HK-2 (cell line): ENCODE measurements around the gene VWF.

ENCODE experiments used
- DNase-seq: peaks from one replicate; pipeline ENCODE4 v3.0.0-alpha.2; 2018; ENCODE audit not compliant: unreplicated experiment

VWF gene

DNA sequence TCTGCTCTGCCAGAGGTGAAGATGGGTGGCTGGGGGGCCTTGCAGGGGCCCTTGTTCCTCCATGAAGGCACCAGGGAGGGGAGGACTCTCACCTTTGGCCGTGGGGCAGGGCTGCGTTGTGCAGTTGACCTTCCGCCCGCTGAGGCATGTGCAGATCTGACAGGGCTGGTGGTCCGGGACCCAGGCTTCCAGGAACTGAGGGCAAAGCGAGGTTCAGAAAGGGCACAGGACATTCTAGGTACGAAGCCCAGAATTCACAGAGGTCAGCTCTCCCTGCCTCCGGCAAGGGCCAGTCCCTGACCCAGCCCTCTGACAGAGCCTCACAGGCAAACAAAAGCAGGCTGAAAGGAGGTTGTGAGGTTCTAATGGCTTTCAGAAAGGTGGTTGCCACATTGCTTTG lies 139.0 kb downstream of the VWF start:
- no peak for DNase-seq

DNA sequence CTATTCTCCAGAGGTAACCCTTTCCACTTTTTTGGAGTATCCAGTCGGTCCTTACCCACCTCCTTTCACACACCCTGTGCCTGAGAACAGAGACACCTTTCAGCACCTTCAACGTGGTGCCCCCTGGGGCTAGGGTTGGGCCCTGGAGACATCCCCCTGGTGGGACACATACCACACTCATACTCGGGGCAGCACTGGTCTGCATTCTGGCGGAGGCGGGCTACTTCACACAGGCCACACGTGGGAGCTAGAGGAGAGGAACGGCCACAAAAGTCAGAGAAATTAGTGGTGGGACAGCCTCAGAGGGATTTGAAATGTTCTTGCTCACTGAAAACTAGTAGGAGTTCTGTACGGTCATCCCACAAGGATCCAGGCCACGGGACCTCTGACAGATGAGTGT lies 139.6 kb downstream of the VWF start:
- no peak for DNase-seq

DNA sequence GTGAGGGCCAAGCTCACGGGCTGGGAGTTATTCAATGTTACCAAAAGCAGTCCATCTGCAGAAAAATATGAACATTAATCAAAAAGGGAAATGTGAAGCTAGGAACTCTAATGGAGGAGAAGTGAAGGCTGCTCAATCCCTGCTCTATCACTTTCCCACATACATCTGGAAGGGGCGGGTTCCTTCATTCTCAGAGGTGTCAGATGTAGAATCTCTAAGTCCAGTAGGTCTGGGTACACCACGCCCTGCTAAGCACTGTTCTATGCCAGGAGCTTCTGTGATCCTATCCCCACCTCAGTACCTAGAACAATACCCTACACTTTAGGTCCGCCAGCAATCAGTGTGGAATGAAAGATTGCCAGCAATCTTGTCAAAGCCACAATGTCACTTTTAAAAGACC lies 142.4 kb downstream of the VWF start:
- DNase-seq: no peak

DNA sequence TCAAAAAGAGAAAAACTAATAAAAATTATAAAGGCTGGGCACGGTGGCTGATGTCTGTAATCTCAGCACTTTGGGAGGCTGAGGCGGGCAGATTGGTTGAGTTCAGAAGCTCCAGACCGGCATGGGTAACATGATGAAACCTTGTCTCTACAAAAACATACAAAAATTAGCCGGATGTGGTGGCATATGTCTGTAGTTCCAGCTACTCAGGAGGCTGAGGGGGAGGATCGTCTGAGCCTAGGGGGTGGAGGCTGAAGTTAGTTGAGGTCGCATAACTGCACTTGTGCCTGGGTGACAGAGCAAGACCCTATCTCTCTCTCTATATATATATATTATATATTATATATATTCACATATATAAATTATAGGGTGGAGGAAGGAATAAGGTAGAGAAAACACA lies 146.9 kb downstream of the VWF start:
- DNase-seq: no peak

DNA sequence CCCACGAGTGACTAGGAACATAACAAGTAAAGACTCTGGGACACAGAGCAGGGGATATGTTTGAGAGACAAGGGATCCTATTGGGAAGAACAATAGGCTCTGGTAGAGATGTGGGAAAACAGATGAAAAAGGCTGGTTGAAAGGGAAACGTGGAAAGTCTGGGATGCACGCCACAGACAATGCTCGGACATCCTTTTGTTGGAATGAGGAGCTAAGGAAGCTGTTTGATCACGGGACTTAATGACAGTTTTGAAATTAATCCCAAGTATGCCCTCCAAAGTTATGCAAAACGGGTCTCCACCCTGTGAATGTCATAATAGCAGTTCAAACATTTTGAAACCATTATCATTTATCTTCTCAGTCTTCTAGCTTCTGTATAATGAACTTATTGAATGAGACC lies 147.8 kb downstream of the VWF start:
- DNase-seq: no peak

- DNase-seq: no peak
Measured at GRCh38 chr12:5976196-5976595, 148.3 kb downstream of the VWF start.

- no peak for DNase-seq
Measured at GRCh38 chr12:5973461-5974115, 150.9 kb downstream of the VWF start.

DNA sequence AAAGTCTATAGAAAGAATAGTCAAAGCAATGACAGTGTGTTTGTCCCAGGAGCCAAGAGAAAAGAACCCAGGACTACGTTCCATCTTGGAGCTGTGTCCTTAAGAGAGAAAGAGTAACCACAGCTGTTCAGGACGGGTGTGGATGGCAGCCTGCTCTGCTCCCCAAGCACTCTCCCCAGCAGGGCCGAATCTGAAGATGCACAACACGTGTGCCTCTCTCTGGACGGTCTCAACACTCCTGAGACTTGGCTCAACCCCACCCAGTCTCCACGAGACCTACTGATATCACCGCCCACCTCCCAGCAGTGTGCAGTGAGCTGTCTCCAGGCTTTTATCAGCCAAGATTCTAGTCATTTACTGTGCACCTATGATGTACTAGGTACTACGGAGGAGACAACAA lies 152.1 kb downstream of the VWF start:
- DNase-seq: no peak

GRCh38 chr12:5971194-5971850 lies 153.1 kb downstream of the VWF start:
- no peak for DNase-seq

- DNase-seq: no peak
Measured at GRCh38 chr12:5969974-5970690, 154.3 kb downstream of the VWF start.

DNA sequence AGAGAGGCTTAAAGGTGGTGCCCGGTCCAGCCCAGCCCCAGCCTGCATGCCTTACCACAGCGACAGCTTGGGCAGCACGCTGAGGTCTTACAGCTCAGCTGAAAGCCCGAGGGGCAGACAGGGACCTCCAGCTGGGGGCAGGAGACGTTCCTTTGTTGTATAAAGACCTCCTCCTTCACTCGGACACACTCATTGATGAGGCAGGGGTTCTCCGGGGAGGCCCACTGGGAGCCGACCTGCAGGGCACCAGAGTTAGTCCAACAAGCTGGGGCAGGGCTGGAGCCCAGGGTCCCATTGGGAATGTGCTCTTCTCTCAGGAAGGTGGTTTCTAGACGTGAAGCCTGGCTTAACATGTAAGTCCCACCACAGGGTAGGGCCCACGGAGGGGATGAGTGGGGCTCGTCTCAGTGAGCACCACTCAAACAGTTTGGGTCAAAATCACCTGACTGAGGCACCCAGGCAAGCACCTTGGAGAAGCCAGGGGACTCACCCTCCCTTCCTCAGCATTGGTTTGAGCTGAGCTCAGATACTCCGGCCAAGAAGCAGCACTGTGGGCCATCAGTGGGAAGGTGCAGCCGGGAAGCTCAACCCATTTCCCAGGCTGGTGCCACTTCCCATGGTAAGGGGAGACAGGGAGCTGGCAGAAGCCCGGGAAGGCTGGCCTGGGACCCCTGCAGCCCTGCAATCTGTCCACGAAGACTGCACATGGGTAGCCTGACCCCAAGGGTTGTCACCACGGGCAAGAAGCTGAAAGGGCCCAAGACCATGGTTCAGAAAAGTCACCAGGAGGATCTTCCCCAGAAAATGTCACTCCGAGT lies 155.1 kb downstream of the VWF start:
- DNase-seq: no peak

GRCh38 chr12:5967645-5968415 lies 156.6 kb downstream of the VWF start:
- DNase-seq: no peak

GRCh38 chr12:5966486-5967095 lies 157.9 kb downstream of the VWF start:
- DNase-seq: no peak

GRCh38 chr12:5965950-5966383 lies 158.5 kb downstream of the VWF start:
- peak; percentile 44 for DNase-seq

DNA sequence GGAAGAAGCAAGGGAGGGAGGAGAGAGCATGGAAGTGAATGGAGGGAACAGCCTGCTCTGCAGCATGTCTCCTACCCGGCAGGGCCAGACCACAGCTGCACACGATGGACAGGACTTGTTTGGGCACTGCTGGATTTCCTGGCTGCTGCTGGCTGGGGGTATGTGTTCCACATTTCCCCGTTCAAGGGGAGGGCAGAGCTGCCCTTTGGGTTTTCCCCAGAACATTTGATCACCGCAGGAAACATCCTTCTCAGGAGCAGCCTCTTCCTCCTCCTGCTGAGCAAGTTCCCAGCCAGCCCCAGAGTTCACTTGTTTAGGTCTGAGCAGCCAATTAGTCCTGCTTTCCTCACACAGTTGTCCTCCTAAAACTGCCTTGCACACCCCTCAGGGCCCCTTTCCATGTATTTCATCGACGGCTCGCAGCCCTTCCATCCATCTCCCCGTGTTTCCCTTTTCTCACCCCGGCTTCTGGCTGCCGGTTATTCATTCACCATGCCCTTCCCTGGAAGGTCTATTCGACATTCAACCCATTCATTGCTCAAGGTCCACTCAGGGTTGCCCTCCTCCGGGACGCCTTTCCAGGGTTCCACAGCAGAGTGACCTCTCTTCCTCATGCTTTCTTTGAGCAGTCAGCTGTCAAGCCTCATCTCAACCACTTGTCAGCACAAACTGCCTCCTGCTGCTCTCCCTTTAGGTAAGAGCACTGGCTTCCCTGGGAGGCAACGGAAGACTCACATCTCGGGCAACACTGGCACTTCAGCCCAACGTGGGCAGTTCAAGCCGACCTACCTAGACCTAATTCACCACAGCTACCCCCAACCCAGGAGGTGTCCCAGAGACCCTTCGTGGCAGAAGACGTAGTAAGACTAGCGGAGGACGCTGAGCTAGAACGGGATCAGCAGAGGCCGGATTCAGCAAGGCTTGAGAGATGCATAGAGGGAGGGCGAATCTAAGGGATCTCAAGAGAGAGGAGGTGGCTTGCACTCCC lies 159.3 kb downstream of the VWF start:
- no peak for DNase-seq

DNA sequence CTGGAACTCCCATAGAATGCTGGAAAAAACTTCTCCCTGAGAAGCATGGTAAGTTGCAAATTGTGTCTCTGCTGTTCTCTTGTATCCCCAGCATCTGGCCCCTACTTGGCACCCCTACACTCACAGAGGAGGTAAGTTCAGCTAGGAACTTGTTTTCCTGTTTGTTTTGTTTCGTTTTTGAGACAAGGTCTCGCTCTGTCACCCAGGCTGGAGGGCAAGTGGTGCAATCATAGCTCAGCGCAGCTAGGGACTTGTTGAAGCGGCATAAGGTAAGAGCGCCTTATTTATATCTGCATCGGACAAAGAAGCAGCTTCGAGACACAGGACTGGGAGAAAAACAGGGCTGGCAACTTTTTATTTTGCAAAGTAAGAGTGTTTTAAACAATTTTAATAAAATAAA lies 161.0 kb downstream of the VWF start:
- no peak for DNase-seq

DNA sequence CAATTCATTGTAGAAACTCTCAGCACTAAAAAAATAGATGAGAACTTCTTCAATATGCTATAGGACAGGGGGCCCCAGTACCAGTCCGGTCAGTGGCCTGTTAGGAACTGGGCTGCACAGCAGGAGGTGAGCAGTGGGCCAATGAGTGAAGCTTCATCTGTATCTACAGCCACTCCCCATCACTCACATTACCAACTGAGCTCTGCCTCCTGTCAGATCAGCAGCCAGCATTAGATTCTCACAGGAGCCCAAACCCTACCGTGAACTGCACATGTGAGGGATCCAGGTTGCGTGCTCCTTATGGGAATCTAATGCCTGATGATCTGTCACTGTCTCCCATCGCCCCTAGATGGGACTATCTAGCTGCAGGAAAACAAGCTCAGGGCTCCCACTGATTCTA lies 163.7 kb downstream of the VWF start:
- no peak for DNase-seq

DNA sequence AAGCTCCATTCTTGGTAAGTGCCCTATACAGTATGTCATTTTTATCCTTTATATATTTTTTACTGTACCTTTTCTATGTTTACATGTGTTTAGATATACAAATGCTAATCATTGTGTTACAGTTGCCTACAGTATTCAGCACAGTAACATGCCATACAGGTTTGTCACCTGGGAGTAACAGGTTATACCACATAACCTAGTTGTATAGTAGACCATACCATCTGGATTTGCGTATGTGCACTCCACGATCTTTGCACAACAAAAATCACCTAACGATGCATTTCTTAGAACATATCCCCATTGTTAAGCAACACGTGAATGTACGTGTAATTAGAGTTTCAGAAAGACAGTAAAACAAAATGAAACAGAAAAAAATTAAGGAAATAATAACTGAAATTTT lies 167.5 kb downstream of the VWF start:
- no peak for DNase-seq

DNA sequence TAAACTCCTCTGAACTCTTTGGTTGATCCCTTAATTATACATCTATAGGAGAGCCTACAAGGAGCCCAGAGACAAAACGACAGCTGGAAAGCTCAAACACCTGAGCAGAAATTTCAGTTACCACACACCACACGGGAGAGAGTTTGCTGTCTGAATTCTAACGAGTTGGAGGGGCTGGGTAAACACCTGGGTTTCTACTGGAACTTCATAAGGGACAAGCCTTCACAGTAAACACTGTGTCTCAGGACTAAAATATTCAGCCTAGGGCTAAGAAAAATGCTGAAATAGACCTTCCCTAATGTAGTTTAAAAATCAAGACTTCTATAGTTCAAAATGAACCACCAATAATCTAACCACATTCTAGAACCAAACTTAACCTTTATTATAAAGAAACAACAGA lies 169.8 kb downstream of the VWF start:
- no peak for DNase-seq
